Measurements from ENCODE around the gene CTBP2. TPM values are rescaled to one million over a fixed set of nuclear protein-coding genes. Genes with fewer than 3 reads are reported as not detected.
A peak's percentile ranks its signal among the peaks of the same experiment; 100 is the strongest.

Gene CTBP2
- total RNA-seq, 4 donors from 2014 or later, result 74.8 to 103 (median 79.2) TPM

- Histone ChIP-seq H3K36me3 (peaks cover 0 to 92% of the 10 kb centered on the region in 2 donors), H3K27me3 (no peaks in the 10 kb centered on the region), H3K4me3 (no peak overlapping the region), H3K27ac (no peak overlapping the region), H3K4me1 (peaks cover 5 to 55% (median 38%) of the 10 kb centered on the region in 3 donors), H3K9me3 (no peaks in the 10 kb centered on the region)
- ATAC-seq, result no peak
- WGBS, 2 donors (ENCODE audit: low coverage in 1 of 2), result 90 to 95% methylated on average over 3 to 4 of the region's 11 CpGs
- no peak for TF ChIP-seq POLR2A (IDR thresholded peaks at IDR 0.05)
Observed at GRCh38 chr10:124997306-124997705, 163.1 kb downstream of the CTBP2 start.

GRCh38 chr10:124996854-124997215, 163.5 kb downstream of the CTBP2 start:
- peaks cover 0 to 92% of the 10 kb centered on the region in 2 donors for H3K36me3 ChIP-seq
- no peaks in the 10 kb centered on the region for H3K9me3 ChIP-seq
- peaks cover 5 to 53% (median 34%) of the 10 kb centered on the region in 3 donors for H3K4me1 ChIP-seq
- WGBS, 2 donors (ENCODE audit: low coverage in 1 of 2), result 100% methylated on average over 1 to 2 of the region's 17 CpGs
- no peak overlapping the region for H3K27ac ChIP-seq
- TF ChIP-seq POLR2AphosphoS5 (IDR thresholded peaks at IDR 0.05), result no peak
- TF ChIP-seq POLR2A (IDR thresholded peaks at IDR 0.05), result no peak
- TF ChIP-seq CTCF (IDR thresholded peaks at IDR 0.05), result no peak
- TF ChIP-seq EP300 (IDR thresholded peaks at IDR 0.05), result no peak
- no peak for ATAC-seq
- no peaks in the 10 kb centered on the region for H3K27me3 ChIP-seq
- H3K4me3 ChIP-seq, result no peak overlapping the region

GRCh38 chr10:124996127-124996853, 164.1 kb downstream of the CTBP2 start:
- WGBS, 2 donors (ENCODE audit: low coverage in 1 of 2), result 78% methylated on average over 6 of the region's 24 CpGs; no CpG with 5 or more reads in 1 of the 2 donors
- Histone ChIP-seq H3K36me3 (peaks cover 0 to 92% of the 10 kb centered on the region in 2 donors), H3K27ac (no peak overlapping the region), H3K4me1 (peaks cover 5 to 47% (median 30%) of the 10 kb centered on the region in 3 donors), H3K27me3 (no peaks in the 10 kb centered on the region), H3K4me3 (no peak overlapping the region), H3K9me3 (no peaks in the 10 kb centered on the region)
- no peak for ATAC-seq
- TF ChIP-seq CTCF (IDR thresholded peaks at IDR 0.05) (no peak), POLR2AphosphoS5 (IDR thresholded peaks at IDR 0.05) (no peak), POLR2A (IDR thresholded peaks at IDR 0.05) (no peak), EP300 (IDR thresholded peaks at IDR 0.05) (no peak)

- ATAC-seq, result no peak
- H3K36me3 ChIP-seq, result peaks cover 0 to 92% of the 10 kb centered on the region in 2 donors
- H3K27ac ChIP-seq, result no peak overlapping the region
- no peaks in the 10 kb centered on the region for H3K9me3 ChIP-seq
- no peak for TF ChIP-seq CTCF (IDR thresholded peaks at IDR 0.05)
- no peak for TF ChIP-seq EP300 (IDR thresholded peaks at IDR 0.05)
- no peaks in the 10 kb centered on the region for H3K27me3 ChIP-seq
- peaks cover 5 to 41% (median 23%) of the 10 kb centered on the region in 3 donors for H3K4me1 ChIP-seq
- 81 to 100% methylated on average over 1 to 4 of the region's 11 CpGs for WGBS, 2 donors (ENCODE audit: low coverage in 1 of 2)
- no peak overlapping the region for H3K4me3 ChIP-seq
Observed at GRCh38 chr10:124995605-124996004, 164.8 kb downstream of the CTBP2 start.

GRCh38 chr10:124994573-124995473, 165.5 kb downstream of the CTBP2 start:
- TF ChIP-seq POLR2AphosphoS5 (IDR thresholded peaks at IDR 0.05) (no peak), CTCF (IDR thresholded peaks at IDR 0.05) (no peak), POLR2A (IDR thresholded peaks at IDR 0.05) (no peak), EP300 (IDR thresholded peaks at IDR 0.05) (no peak)
- Histone ChIP-seq H3K27ac (peak overlapping the region in 1 of 4 donors; percentile 14), H3K9me3 (no peaks in the 10 kb centered on the region), H3K4me1 (peaks cover 5 to 33% (median 16%) of the 10 kb centered on the region in 3 donors), H3K4me3 (no peak overlapping the region), H3K36me3 (peaks cover 0 to 94% of the 10 kb centered on the region in 2 donors), H3K27me3 (no peaks in the 10 kb centered on the region)
- 65 to 92% methylated on average over 5 to 17 of the region's 31 CpGs for WGBS, 2 donors (ENCODE audit: low coverage in 1 of 2)
- ATAC-seq, result no peak

Data from gastroesophageal sphincter (tissue), 4 donors.